ENCODE measurements around the gene TENM3. TPM values are rescaled to one million over a fixed set of nuclear protein-coding genes. Genes with fewer than 3 reads are reported as not detected.

The TENM3 gene
- polyA plus RNA-seq, 1 experiment, result 54.9 TPM

DNA sequence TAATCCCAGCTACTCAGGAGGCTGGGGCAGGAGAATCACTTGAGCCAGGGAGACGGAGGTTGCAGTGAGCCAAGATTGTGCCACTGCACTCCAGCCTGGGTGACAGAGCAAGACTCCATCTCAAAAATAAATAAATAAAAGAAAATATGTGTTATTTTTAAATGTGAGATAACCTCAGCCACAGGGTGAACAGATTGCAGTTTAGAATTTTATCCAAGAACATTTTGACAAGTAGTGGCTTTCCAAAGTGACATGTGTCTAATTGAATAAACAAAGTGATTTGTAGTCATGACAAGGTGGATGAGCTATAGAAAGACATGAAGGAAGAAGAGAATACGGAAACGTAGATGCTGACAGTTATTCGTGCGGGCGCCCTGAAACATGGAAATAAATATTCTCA lies 497.9 kb downstream of the TENM3 start:
- no peaks in the 10 kb centered on the region for H3K27me3 ChIP-seq (ENCODE audit: control insufficient read depth, insufficient read depth, low read length)
- POLR2A ChIA-PET, result no interaction called here
- CTCF ChIA-PET, result no interaction called here
- H3K4me3 ChIP-seq (ENCODE audit: low read depth, low read length), result no peak overlapping the region
- DNase-seq (ENCODE audit: low read depth, low spot score), result no peak
- TF ChIP-seq CTCF (IDR thresholded peaks at IDR 0.05; ENCODE audit: low read depth, low read length), result no peak
- no peaks in the 10 kb centered on the region for H3K9me3 ChIP-seq (ENCODE audit: control insufficient read depth, insufficient read depth, low read length)
- no peak overlapping the region for H3K27ac ChIP-seq (ENCODE audit: low read depth, low read length)

DNA sequence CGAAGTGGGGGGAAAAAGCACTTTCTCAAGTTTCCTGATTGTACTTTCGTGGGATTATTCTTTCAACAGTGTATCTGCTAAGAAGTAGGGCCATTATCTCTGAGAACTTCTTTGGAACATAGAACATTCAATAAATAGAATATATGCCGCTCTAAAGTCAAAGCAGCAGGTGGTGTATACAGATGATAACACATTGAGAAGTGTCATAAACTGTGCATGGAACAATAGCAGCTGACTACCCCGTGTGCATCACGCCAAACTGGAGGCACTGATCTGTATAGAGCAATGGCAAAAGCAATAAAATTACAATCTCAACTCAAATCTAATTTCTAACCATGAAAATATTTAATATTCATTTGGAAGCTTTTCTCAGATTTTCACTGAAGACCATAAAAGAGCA lies 498.7 kb downstream of the TENM3 start:
- ChIA-PET POLR2A (no interaction called here), CTCF (no interaction called here)
- no peak overlapping the region for H3K27ac ChIP-seq (ENCODE audit: low read depth, low read length)
- DNase-seq (ENCODE audit: low read depth, low spot score), result no peak
- TF ChIP-seq CTCF (IDR thresholded peaks at IDR 0.05; ENCODE audit: low read depth, low read length), result no peak
- peaks cover 3% of the 10 kb centered on the region; the same call in 1 of the 2 replicates for H3K9me3 ChIP-seq (ENCODE audit: control insufficient read depth, insufficient read depth, low read length)
- no peak overlapping the region for H3K4me3 ChIP-seq (ENCODE audit: low read depth, low read length)
- H3K27me3 ChIP-seq (ENCODE audit: control insufficient read depth, insufficient read depth, low read length), result no peaks in the 10 kb centered on the region

DNA sequence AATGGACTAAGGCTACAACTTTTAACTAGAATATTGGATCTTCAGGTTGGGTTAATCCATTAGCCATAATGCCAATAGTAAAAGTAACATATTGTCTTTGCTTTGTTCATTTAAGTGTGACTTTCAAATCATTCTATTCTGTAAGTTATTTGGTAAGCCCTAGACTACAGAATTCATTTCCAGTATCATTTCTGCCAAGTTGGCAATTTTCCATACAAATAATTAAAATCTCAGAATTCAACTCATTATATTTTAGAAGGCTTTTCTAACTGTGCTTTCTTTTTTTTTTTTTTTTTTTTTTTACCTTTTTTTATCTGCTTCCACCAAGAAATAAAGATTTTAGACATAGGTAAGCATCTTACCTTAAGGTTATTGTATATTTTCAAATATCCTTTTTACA lies 500.6 kb downstream of the TENM3 start:
- no peak overlapping the region for H3K27ac ChIP-seq (ENCODE audit: low read depth, low read length)
- peaks cover 3% of the 10 kb centered on the region; the same call in 1 of the 2 replicates for H3K9me3 ChIP-seq (ENCODE audit: control insufficient read depth, insufficient read depth, low read length)
- DNase-seq (ENCODE audit: low read depth, low spot score), result no peak
- H3K27me3 ChIP-seq (ENCODE audit: control insufficient read depth, insufficient read depth, low read length), result no peaks in the 10 kb centered on the region
- ChIA-PET CTCF (no interaction called here), POLR2A (no interaction called here)
- no peak overlapping the region for H3K4me3 ChIP-seq (ENCODE audit: low read depth, low read length)
- TF ChIP-seq CTCF (IDR thresholded peaks at IDR 0.05; ENCODE audit: low read depth, low read length), result no peak

- TF ChIP-seq CTCF (IDR thresholded peaks at IDR 0.05; ENCODE audit: low read depth, low read length), result no peak
- Histone ChIP-seq H3K27me3 (ENCODE audit: control insufficient read depth, insufficient read depth, low read length) (no peaks in the 10 kb centered on the region), H3K4me3 (ENCODE audit: low read depth, low read length) (no peak overlapping the region), H3K9me3 (ENCODE audit: control insufficient read depth, insufficient read depth, low read length) (peaks cover 3% of the 10 kb centered on the region; the same call in 1 of the 2 replicates), H3K27ac (ENCODE audit: low read depth, low read length) (no peak overlapping the region)
- POLR2A ChIA-PET, result no interaction called here
- CTCF ChIA-PET, result no interaction called here
- no peak for DNase-seq (ENCODE audit: low read depth, low spot score)
Observed at GRCh38 chr4:182745237-182745636, 502.0 kb downstream of the TENM3 start.

DNA sequence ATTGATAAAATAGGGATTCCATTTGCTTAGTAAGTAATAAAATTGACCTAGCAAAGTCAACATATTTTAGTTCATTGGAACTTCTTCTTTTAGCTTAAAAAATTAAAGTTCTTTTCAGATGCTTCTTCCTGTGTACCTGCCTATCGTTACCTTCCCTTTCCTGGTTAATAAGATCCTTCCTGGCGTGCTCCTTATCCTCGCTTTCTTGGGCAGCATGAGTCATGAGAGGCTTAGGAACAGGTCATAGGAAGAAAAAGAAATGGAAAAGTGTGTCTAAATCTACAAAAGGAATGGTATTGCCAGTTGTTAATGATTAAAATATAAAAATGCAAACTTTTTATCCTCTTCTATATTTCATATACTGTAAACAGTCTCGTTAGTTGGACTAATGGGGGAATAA lies 503.7 kb downstream of the TENM3 start:
- no peaks in the 10 kb centered on the region for H3K27me3 ChIP-seq (ENCODE audit: control insufficient read depth, insufficient read depth, low read length)
- no peak overlapping the region for H3K4me3 ChIP-seq (ENCODE audit: low read depth, low read length)
- POLR2A ChIA-PET, result no interaction called here
- H3K27ac ChIP-seq (ENCODE audit: low read depth, low read length), result no peak overlapping the region
- no peak for TF ChIP-seq CTCF (IDR thresholded peaks at IDR 0.05; ENCODE audit: low read depth, low read length)
- CTCF ChIA-PET, result no interaction called here
- H3K9me3 ChIP-seq (ENCODE audit: control insufficient read depth, insufficient read depth, low read length), result peaks cover 3% of the 10 kb centered on the region; the same call in 1 of the 2 replicates
- DNase-seq (ENCODE audit: low read depth, low spot score), result no peak
